Measurements from ENCODE around the gene ZNF232. TPM values are rescaled to one million over a fixed set of nuclear protein-coding genes. Genes with fewer than 3 reads are reported as not detected.
"Not testable (repeated sequence)": the region's sequence is repeated elsewhere in the genome, so short reads cannot be mapped to it uniquely, and the experiment has no call there.

ZNF232 gene
- total RNA-seq: 3.1 TPM

DNA sequence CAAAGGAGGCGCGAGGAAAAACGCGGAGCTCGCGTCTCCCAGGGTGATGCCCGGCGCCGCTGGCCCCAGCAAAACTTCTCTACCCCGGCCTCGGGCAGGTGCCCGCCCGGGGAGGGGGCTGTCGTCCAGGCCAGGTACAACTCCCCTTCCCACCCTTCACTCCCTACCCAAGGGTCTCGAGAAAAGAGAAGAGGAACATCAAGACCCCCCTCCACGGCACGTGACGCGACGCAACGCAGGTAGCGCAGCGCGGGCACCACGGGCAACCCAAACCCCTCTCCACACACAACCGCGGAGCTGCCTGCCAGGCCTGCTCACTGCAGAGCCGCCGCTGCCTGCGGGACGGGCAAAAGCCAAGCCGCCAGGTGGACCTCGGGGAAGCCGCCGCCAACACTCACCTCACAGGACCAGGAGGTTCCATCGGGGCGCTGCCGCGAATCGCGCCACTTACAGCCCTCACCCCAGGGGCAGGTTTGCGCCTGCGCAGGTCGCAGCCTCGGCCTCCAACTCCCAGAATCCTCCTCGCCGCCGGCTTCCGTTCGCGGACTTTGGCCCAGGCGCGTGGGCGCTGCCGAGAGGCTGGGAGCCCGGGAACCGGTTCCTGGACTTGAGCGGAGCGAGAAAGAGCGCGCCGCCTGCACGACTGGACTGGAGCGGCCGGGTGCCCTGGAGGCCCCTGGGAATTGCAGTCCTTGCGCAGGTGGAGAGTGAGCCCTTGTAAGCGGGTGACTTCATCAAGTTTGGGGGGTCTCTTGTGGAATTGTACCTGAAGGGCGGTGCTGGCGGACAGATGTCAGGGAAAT lies at the start of gene ZNF232:
Gene ZNF232 (minus strand): TSS at position 477 of the 803 bp plus-strand sequence. CDS start 56 bp downstream, at position 421.
- peak; percentile 95 for ATAC-seq

DNA sequence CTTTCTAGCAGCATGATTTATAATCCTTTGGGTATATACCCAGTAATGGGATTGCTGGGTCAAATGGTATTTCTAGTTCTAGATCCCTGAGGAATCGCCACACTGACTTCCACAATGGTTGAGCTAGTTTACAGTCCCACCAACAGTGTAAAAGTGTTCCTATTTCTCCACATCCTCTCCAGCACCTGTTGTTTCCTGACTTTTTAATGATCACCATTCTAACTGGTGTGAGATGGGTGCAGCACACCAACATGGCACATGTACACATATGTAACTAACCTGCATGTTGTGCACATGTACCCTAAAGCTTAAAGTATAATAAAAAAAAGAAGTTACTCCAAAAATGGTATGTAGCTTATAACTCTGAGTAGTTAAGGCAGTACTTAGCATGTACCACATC lies 49.0 kb upstream of the ZNF232 start:
- ATAC-seq: not testable (repeated sequence)

DNA sequence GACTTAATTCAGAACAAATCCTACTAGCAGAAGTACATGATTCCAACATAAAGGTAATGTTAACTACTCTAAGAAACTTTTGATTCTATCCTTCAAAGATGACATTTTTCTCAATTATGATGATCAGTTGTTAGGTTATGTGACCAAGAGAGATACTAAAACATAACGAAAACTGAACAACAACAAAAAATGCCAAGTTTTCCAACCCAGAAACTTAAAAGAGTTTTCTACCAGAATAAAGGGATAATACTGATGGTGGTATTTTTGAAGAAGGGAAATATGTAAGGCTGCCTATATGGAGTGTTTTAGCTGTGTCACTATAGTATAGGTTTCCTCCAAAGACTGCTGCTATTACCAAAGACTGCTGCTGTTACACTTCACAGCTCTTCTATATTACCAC lies 34.4 kb upstream of the ZNF232 start:
- not testable (repeated sequence) for ATAC-seq

DNA sequence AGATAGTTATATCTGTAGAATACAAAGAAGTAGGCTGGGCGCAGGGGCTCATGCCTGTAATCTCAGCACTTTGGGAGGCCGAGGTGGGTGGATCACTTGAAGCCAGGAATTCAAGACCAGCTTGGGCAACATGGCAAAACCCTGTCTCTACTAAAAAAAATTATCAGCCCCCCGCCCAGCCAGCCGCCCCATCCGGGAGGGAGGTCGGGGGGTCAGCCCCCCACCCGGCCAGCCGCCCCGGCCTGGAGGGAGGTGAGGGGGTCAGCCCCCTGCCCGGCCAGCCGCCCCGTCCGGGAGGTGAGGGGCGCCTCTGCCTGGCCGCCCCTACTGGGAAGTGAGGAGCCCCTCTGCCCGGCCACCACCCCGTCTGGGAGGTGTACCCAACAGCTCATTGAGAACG lies 31.2 kb upstream of the ZNF232 start:
- not testable (repeated sequence) for ATAC-seq

DNA sequence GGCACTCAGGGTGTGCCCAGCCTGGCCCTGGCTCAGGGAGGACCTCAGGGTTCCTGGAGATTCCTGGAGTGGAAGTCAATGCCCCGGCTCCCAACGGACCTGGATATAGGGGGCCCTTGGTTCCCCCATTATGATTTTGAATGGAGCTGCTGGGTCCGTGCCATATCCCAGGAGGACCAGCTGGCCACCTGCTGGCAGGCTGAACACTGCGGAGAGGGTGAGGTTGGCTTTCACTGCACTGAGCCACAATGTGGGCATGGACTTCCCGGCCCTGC lies 27.7 kb upstream of the ZNF232 start:
- no peak for ATAC-seq

DNA sequence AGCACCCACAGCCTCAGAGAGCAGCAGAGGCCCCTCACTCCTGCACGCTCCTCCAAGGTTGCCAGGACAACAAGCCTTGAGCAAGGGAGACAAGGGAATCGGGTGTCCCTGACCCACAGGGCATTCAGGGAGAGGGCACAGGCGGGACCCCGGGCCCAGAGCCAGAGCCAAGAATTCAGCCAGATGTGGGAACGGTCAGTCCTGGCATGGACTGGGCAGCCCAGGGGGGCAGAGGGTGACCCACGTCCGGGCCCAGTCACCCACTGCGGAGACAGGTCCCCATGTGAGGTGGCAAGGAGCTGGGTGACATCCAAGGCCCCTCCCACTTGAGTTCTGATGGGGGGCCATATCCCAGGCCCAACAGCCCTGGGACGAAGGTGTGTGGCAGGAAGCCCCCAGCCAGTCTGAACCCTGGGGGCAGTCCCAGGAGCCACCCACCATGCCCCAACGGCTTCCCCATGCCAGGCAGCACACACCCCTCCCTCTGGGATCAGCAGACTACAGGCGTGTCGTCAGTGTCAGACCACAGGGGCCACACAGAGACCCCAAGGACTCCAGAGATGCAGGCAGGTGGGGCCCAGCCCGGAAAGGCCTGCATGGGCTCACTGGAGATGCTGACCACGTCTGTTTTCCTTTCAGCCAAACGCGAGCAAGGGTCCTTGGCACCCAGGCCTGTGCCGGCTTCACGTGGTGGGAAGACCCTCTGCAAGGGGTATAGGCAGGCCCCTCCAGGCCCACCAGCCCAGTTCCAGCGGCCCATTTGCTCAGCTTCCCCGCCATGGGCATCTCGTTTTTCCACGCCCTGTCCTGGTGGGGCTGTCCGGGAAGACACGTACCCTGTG lies 27.2 kb upstream of the ZNF232 start:
- ATAC-seq: no peak

GRCh38 chr17:5138198-5138544 lies 26.5 kb upstream of the ZNF232 start:
- ATAC-seq: not testable (repeated sequence)

DNA sequence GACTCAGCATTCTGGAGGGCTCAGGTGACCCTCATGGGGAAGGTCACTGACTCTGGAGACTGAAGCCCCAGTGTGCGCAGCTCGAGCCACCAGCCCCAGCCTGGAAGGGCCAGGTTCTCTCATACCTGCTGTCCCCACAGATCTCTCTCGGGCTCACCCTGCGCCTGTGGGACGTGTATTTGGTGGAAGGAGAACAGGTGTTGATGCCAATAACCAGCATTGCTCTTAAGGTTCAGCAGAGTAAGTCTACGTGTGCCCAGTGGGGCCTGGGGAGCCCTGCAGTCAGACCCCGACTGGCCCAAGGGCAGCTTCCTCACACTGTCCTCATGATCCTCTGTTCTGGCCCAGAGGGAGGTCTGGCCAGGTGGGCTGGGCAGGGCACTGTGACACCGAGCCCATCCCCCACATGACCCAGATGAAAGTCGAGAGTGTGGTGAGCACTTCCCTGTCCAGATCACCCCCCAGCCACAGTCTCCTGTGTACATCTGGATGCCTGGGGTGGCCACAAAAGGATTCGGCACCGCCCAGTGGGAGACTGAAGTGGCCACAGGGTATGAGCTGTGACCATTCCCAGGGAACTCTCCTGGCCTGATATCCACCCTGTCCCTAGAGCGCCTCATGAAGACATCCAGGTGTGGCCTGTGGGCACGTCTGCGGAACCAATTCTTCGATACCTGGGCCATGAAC lies 26.0 kb upstream of the ZNF232 start:
- ATAC-seq: not testable (repeated sequence)

GRCh38 chr17:5136580-5137412 lies 25.1 kb upstream of the ZNF232 start:
- ATAC-seq: not testable (repeated sequence)

DNA sequence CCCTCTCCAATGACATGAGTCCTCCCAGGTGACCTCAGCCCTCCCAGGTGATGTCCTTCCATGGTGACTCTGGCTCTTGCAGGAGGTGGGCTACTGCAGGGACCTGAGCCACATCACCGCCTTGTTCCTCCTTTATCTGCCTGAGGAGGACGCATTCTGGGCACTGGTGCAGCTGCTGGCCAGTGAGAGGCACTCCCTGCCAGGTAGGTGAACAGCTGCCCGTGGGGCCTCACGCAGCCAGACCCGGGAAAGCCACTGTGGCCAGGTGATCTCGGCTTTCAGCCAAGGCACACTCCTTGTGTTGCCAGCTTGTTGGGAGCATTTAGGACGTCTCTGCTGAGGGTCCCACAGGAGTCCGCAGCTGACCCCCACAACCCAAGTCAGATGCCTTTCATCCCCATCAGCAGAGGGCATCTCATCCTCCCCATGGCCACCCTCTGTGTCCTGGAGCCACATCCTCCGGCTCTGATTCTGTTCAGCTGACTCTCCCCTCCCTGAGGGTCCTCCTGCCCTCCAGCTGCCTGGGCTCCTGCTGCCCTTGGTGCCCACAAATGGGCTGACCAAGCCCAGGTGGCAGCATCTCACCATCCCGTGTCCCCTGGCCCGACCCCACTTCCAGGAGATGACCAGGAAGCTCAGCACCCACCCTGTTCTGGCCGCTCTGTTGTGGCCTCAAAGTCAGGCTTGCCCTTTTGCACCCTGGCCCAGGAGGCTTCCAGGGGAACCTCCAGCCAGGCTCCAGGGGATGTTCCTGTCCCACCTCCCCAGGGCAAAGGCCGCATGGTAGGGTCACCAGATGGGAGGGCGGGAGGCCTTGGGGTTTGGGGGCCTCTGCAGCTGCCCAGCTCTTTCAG lies 24.3 kb upstream of the ZNF232 start:
- ATAC-seq: no peak

DNA sequence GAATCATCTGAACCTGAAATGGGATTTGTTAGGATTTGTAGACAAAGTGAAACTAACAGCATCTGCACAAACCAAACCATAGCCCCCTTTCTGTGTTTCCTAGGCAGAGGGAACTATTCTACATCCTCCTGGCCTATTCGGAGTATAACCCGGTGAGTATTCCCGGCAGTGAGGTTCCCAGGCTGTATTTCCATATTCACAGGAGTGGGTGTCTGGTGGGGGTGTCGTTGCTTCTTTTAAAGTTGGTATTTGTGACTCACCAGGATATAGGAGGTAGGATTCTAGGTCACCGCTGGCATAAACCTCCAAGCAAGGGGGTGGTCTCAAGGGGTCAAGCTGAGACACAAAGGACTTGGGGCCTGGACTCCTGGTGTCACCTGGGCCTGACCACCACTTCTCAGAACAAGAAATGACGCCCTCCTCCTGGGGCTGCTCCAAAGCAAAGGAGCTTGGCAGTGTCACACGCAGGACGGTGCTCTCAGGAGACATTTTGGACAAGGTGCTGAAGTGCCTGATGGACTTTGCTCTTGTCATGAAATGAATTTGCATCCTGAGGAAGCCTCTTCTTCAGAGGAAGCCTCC lies 23.5 kb upstream of the ZNF232 start:
- not testable (repeated sequence) for ATAC-seq

GRCh38 chr17:5134571-5134970 lies 22.9 kb upstream of the ZNF232 start:
- ATAC-seq: not testable (repeated sequence)

- not testable (repeated sequence) for ATAC-seq
These were observed 22.3 kb upstream of the ZNF232 start for GRCh38 chr17:5133961-5134360.

DNA sequence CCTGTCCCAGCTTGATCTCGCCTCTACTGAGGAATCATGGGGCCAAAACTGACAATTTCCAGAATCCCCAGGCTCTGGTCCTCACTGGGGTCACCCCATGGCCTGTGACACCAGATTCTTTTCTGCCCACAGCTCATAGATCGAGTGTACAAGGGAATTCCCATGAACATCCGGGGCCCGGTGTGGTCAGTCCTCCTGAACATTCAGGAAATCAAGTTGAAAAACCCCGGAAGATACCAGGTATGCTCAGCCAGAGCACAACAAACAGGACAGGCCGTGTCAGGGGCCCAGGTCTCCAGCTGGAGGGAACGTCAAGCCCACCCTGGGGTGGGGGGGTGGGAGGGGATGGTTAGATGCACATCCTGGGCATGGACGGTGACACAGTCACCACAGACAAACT lies 21.6 kb upstream of the ZNF232 start:
- no peak for ATAC-seq

- ATAC-seq: not testable (repeated sequence)
These were observed 21.0 kb upstream of the ZNF232 start for GRCh38 chr17:5132503-5133225.

GRCh38 chr17:5131799-5132502 lies 20.3 kb upstream of the ZNF232 start:
- ATAC-seq: not testable (repeated sequence)

- ATAC-seq: peak; percentile 13
These were observed 19.6 kb upstream of the ZNF232 start for GRCh38 chr17:5131146-5131715.

- ATAC-seq: not testable (repeated sequence)
These were observed 19.0 kb upstream of the ZNF232 start for GRCh38 chr17:5130687-5131086.

GRCh38 chr17:5130261-5130660 lies 18.6 kb upstream of the ZNF232 start:
- not testable (repeated sequence) for ATAC-seq
